Body of pancreas (tissue), 4 donors: ENCODE data around the gene NTMT1. TPM values are rescaled to one million over a fixed set of nuclear protein-coding genes. Genes with fewer than 3 reads are reported as not detected.

Experiments used
- ATAC-seq: fragments of 150-250 bp; one replicate; pipeline ENCODE4 v1.9.1; 2016
- DNase-seq, 4 donors: peaks; one replicate each; pipeline ENCODE4 v3.0.0-alpha.2; 2019
- H3K27ac ChIP-seq, 4 donors: fragments of 200-600 bp; sonication (generic); 1 replicate in 3 of 4; 2 replicates in 1 of 4; pipeline versions ENCODE4 v1.5.1 to v1.6.1; 2016 to 2019; ENCODE audit warnings: mild to moderate bottlenecking in 1 of 4, mixed read lengths in 1 of 4, moderate library complexity in 1 of 4
- H3K27me3 ChIP-seq, 2 donors: fragments of 200-600 bp; sonication (generic); one replicate each; pipeline ENCODE4 v1.6.0; 2016; ENCODE audit warnings: mild to moderate bottlenecking in 1 of 2
- H3K36me3 ChIP-seq, 2 donors: fragments of 200-600 bp; sonication (generic); replicated peaks in 1 of 2; 2 replicates each; pipeline ENCODE4 v1.5.1; 2016; ENCODE audit warnings: low read depth in 2 of 2; ENCODE audit not compliant: insufficient read depth in 1 of 2
- H3K4me1 ChIP-seq: fragments of 200-600 bp; sonication (generic); one replicate; pipeline ENCODE4 v1.6.0; 2016
- H3K4me3 ChIP-seq, 2 donors: fragments of 200-600 bp; sonication (generic); 1 replicate in 1 of 2; 2 replicates in 1 of 2; pipeline ENCODE4 v1.5.1; 2016 to 2019
- H3K9me3 ChIP-seq, 3 donors: fragments of 200-600 bp; sonication (generic); 1 replicate in 2 of 3; 2 replicates in 1 of 3; pipeline ENCODE4 v1.5.1; 2016
- CTCF ChIP-seq, 7 experiments: fragments of 450-650 bp in 4 of 7; fragments of 200-600 bp in 3 of 7; sonication (generic) in 3 of 7; IDR thresholded peaks; one replicate each; pipeline ENCODE4 v1.5.1; 2016 to 2019; ENCODE audit warnings: antibody characterized with exemption in 7 of 7
- POLR2A ChIP-seq, 3 donors: fragments of 450-650 bp; IDR thresholded peaks; one replicate each; pipeline ENCODE4 v1.6.1; 2016; ENCODE audit warnings: antibody characterized with exemption in 3 of 3, mild to moderate bottlenecking in 2 of 3
- WGBS, 2 donors: methylation state at CpG; one replicate each; pipeline ENCODE4 v1.1.5; 2017; 5-methylcytosine and 5-hydroxymethylcytosine counted together
- intact Hi-C: fragments of 100-400 bp; cut with DNase I; formaldehyde crosslinking; loops from one replicate; pipeline ENCODE4 v1.15.1; 2023
- total RNA-seq, 2 donors: library from RNA; depleted of rRNA; stranded (reverse); fragments of >200 nt; gene quantifications; one replicate each; pipeline ENCODE4 v1.1.0, GENCODE V29; 2016

NTMT1 gene
- total RNA-seq, 2 donors from 2014 or later: 11.2 to 14.5 TPM

DNA sequence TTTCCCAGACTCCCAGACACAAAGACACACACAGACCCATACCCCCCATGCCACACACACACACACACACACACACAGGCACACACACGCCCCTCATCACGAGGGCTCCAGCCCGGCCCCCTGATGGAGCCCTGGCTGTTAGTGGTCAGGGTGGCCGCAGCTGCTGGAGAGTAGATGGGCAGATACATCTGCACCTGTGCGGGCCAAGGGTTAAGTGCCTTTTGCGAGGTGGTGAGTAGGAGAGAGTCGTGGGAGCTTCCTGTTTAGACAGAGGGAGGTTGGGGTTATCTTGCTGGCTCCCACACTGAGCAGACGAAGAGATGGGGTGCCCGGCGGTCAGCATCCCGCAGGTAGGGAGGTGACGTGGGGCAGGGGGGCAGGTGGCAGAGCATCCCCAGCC is 47.6 kb downstream of the NTMT1 start:
- DNase-seq: no peak
- Histone ChIP-seq H3K36me3 (no peaks in the 10 kb centered on the region), H3K27ac (no peak overlapping the region), H3K4me3 (no peak overlapping the region), H3K9me3 (no peaks in the 10 kb centered on the region), H3K27me3 (no peaks in the 10 kb centered on the region), H3K4me1 (no peaks in the 10 kb centered on the region)
- intact Hi-C loops: no loop called here
- ATAC-seq: no peak
- WGBS, 2 donors: 30 to 55% methylated on average over 9 to 12 of the region's 12 CpGs
- TF ChIP-seq CTCF (IDR thresholded peaks at IDR 0.05) (no peak), POLR2A (IDR thresholded peaks at IDR 0.05) (no peak)

GRCh38 chr9:129674229-129674628 is 48.3 kb downstream of the NTMT1 start:
- WGBS, 2 donors: 44 to 72% methylated on average over 5 to 7 of the region's 7 CpGs
- H3K9me3 ChIP-seq: no peaks in the 10 kb centered on the region
- intact Hi-C loops: no loop called here
- DNase-seq: no peak
- H3K36me3 ChIP-seq: no peaks in the 10 kb centered on the region
- no peak overlapping the region for H3K27ac ChIP-seq
- no peaks in the 10 kb centered on the region for H3K4me1 ChIP-seq
- TF ChIP-seq CTCF (IDR thresholded peaks at IDR 0.05): no peak
- TF ChIP-seq POLR2A (IDR thresholded peaks at IDR 0.05): no peak
- no peak overlapping the region for H3K4me3 ChIP-seq
- H3K27me3 ChIP-seq: no peaks in the 10 kb centered on the region
- no peak for ATAC-seq

- ATAC-seq (no peak), DNase-seq (no peak)
- TF ChIP-seq CTCF (IDR thresholded peaks at IDR 0.05) (no peak), POLR2A (IDR thresholded peaks at IDR 0.05) (no peak)
- 50 to 68% methylated on average over 12 to 26 of the region's 27 CpGs for WGBS, 2 donors
- Histone ChIP-seq H3K4me1 (no peaks in the 10 kb centered on the region), H3K36me3 (no peaks in the 10 kb centered on the region), H3K4me3 (no peak overlapping the region), H3K27me3 (no peaks in the 10 kb centered on the region), H3K27ac (no peak overlapping the region), H3K9me3 (no peaks in the 10 kb centered on the region)
- intact Hi-C loops: no loop called here
Measured at GRCh38 chr9:129675620-129676019, 49.7 kb downstream of the NTMT1 start.

DNA sequence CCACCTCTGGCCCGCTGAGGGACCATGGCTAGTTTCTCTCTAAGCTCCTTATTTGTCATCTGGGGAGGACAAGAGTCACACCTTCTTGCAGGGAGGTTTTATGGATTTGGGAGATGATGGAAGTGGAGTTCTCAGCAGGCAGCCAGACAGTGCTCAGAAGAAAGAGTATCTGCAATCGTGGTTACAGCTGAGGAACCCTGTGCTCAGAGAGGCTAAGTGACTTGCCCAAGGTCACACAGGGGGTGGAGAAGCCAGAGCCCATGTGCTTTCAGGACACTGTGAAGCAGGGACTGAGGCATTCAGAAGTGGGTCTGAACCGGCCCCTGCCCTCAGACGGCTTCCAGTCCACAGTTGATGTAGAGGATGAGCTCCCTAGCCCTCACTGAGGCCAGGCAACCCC is 50.3 kb downstream of the NTMT1 start:
- Histone ChIP-seq H3K27me3 (no peaks in the 10 kb centered on the region), H3K36me3 (no peaks in the 10 kb centered on the region), H3K4me3 (no peak overlapping the region), H3K27ac (no peak overlapping the region), H3K4me1 (no peaks in the 10 kb centered on the region), H3K9me3 (no peaks in the 10 kb centered on the region)
- DNase-seq (no peak), ATAC-seq (no peak)
- no peak for TF ChIP-seq POLR2A (IDR thresholded peaks at IDR 0.05)
- TF ChIP-seq CTCF (IDR thresholded peaks at IDR 0.05): no peak
- 11 to 51% methylated on average over 1 to 4 of the region's 4 CpGs for WGBS, 2 donors
- intact Hi-C loops: no loop called here

DNA sequence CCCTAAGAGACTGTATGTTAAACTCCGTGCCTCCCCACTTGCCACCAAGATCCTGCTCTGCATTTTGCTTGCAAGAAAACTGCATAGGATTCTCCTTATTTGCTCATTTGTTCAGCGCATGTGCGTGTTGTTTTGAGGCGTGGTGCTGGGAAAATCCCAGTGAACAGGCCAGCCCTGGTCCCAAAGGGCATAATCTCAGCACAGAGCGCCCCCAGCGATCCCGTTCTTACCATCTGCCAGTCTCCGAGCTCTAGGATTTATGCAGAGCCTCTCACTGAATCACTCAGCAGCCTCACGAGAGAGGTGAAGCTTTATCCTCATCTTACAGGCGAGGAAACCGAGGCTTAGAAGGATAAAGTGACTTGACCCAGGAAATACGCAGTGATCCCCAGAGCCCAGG is 51.0 kb downstream of the NTMT1 start:
- Histone ChIP-seq H3K9me3 (no peaks in the 10 kb centered on the region), H3K4me3 (no peak overlapping the region), H3K36me3 (no peaks in the 10 kb centered on the region), H3K4me1 (no peaks in the 10 kb centered on the region), H3K27ac (no peak overlapping the region), H3K27me3 (no peaks in the 10 kb centered on the region)
- WGBS, 2 donors: 60 to 65% methylated on average over 11 to 12 of the region's 12 CpGs
- no peak for TF ChIP-seq POLR2A (IDR thresholded peaks at IDR 0.05)
- no peak for TF ChIP-seq CTCF (IDR thresholded peaks at IDR 0.05)
- DNase-seq: no peak
- intact Hi-C loops: no loop called here
- no peak for ATAC-seq
